Astrocyte of the cerebellum (primary cell): ENCODE measurements around the gene RALGPS1.

Source experiments
- DNase-seq: peaks from one replicate; pipeline ENCODE4 v3.0.0-alpha.2; 2011; ENCODE audit warnings: low read depth
- H3K4me3 ChIP-seq: 2 replicates; pipeline ENCODE4 v1.5.1; 2011; ENCODE audit warnings: mild to moderate bottlenecking, low read depth, low read length, moderate library complexity
- CTCF ChIP-seq: IDR thresholded peaks from 2 replicates; pipeline ENCODE4 v1.5.1; 2012; ENCODE audit warnings: low read length, low read depth, moderate library complexity, mild to moderate bottlenecking; ENCODE audit errors: missing control alignments
- in situ Hi-C: cut with HindIII; loops from 2 replicates; pipeline ENCODE4 v1.10.0; 2017; ENCODE audit warnings: low sequenced_read_pairs

The RALGPS1 gene

GRCh38 chr9:126957687-126958053 lies 43.1 kb downstream of the RALGPS1 start:
- no peak overlapping the region for H3K4me3 ChIP-seq
- TF ChIP-seq CTCF, result no peak
- in situ Hi-C loops, result no loop called here
- no peak for DNase-seq

DNA sequence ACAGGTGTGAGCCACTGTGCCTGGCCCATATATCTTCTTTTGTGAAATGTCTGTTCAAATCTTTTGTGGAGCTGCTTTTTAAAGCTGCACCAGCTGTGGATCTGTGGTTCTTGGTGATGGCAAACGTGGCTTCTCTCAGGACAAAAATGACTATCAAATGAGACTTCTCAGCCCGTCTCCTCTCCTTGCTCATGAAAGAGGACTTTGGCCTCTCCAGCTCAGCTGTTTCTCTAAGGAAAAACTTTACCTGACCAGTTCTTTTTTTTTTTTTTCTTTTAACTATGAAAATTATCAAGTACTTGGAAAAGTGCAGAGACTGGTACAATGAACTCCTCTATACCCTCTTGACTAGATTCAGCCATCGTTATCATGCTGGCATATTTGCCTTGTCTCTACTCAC lies 44.8 kb downstream of the RALGPS1 start:
- no peak for TF ChIP-seq CTCF
- no peak overlapping the region for H3K4me3 ChIP-seq
- DNase-seq, result no peak
- in situ Hi-C loops, result no loop called here

GRCh38 chr9:126959917-126960316 lies 45.3 kb downstream of the RALGPS1 start:
- in situ Hi-C loops, result no loop called here
- no peak for DNase-seq

DNA sequence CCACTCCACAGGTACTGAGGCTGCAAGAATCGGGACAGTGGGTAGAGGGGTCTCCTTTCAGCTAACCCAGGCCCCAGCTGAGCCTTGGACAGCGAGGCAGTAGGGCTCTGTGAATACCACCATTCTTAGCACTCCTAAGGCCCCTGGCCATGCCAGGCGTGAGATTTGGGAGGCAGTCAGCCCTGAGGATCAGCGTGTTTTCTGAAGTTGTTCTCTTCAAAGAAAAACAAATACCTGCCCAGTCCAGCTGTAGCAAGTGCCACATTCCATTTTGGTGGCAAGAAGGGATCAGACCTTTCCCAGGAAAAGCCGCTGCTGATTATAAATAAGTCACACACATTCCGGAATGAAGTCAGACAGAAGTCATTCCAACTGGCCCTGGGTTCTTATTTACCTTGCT lies 47.8 kb downstream of the RALGPS1 start:
- in situ Hi-C loops, result no loop called here
- DNase-seq, result no peak
- H3K4me3 ChIP-seq, result no peak overlapping the region
- TF ChIP-seq CTCF, result no peak

More at GRCh38 chr9:126959917-126960316, 45.3 kb downstream of the RALGPS1 start:
- no peak overlapping the region for H3K4me3 ChIP-seq
- TF ChIP-seq CTCF, result no peak

DNA sequence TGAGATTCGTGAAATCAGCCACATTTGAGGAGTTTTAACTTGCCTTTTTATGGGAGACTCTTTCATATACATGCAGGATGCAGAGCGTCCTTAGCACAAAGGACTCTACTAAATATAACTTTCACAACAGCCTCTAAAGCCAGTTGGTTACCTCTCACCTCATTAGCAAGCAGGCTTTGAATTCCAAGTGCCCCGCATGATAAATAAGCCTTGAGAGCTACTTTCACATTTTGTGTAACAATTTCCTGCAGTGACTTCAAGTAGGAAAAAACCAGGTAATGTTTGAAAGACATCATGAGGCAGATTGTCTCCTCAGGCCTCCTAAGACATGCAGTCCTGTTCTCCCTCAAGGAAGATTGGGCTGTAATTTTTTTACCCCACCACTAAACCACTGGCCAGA lies 50.5 kb downstream of the RALGPS1 start:
- in situ Hi-C loops, result no loop called here
- no peak overlapping the region for H3K4me3 ChIP-seq
- TF ChIP-seq CTCF, result no peak
- no peak for DNase-seq

DNA sequence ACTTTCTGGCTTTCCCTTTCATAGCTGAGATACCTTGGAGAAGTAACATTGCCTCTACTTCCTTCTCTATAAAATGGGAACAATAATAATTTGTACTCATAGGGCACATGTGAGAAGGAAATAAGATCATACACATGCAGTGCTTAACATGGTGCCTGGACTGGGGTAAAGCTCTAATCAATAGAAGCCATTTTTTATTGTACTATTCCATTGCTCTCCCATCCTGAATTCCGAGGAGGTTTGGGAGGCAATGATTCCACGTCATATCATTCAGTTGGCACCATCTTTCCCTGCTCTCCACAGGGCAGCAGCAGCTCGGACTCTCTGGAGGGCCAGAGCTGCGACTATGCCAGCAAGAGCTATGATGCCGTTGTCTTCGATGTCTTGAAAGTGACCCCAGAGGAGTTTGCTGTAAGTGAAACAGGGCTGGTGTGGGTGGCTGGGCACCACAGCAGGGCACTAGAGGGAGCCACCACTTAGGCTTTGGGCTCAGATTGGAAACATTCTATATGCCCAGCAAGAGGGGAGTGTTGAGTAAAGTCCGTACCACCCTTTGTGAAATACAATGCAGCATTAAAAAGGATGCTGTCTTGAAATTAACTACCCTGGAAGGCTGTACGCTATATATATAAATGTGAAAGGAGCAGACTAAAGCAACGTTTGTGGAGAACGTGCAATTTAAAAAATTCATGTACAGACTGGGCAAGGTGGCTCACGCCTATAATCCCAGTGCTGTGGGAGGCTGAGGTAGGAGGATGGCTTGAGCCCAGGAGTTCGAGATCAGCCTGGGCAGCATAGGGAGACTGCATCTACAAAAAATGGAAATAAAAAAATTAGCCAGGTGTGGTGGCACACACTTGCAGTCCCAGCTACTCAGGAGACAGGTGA lies 51.2 kb downstream of the RALGPS1 start:
- no peak overlapping the region for H3K4me3 ChIP-seq
- peak; percentile 33 for DNase-seq
- TF ChIP-seq CTCF, result peak; percentile 95
- in situ Hi-C loops, result no loop called here

GRCh38 chr9:126971261-126971660 lies 56.7 kb downstream of the RALGPS1 start:
- DNase-seq, result no peak
- TF ChIP-seq CTCF, result no peak
- no peak overlapping the region for H3K4me3 ChIP-seq
- in situ Hi-C loops, result no loop called here
